PC-3 (cell line): Measurements from ENCODE around the gene DUSP22. TPM values are rescaled to one million over a fixed set of nuclear protein-coding genes. Genes with fewer than 3 reads are reported as not detected.

Experiments
- ATAC-seq: fragments of 200-7000 bp; cut with Tn5 transposase; 2 replicates; pipeline ENCODE4 v1.9.1; 2020; ENCODE audit warnings: mild to moderate bottlenecking, moderate library complexity
- BruUV-seq: library from RNA; stranded (reverse); fragments of 400-500 nt; replicated peaks from 2 replicates; lab custom pipeline; 2021; lab: Mats Ljungman, UMichigan
- CTCF ChIA-PET: fragments of 300-600 bp; sonication (Branson Sonifier 250); formaldehyde crosslinking; loops from one replicate; lab custom pipeline; 2022; ENCODE audit warnings: antibody characterized with exemption; lab: Charles Lee
- POLR2A ChIA-PET: fragments of 300-600 bp; sonication (Branson Sonifier 250); formaldehyde crosslinking; loops from one replicate; lab custom pipeline; 2022; ENCODE audit warnings: antibody characterized with exemption; ENCODE audit not compliant: unreplicated experiment; lab: Charles Lee
- DNase-seq: peaks from one replicate; pipeline ENCODE4 v3.0.0-alpha.2; 2015
- H2AFZ ChIP-seq: fragments of 300-600 bp; sonication (generic); 2 replicates; pipeline ENCODE4 v1.6.0; 2016; ENCODE audit warnings: antibody characterized with exemption, low read length
- H3F3A ChIP-seq: fragments of 300-600 bp; sonication (generic); one replicate; pipeline ENCODE4 v1.6.0; 2017; ENCODE audit warnings: antibody characterized with exemption, low read length, control low read depth, mild to moderate bottlenecking; ENCODE audit not compliant: unreplicated experiment
- H3K27ac ChIP-seq: fragments of 300-600 bp; sonication (generic); 2 replicates; pipeline ENCODE4 v1.5.1; 2016; ENCODE audit warnings: mild to moderate bottlenecking, low read length
- H3K27me3 ChIP-seq: fragments of 300-600 bp; sonication (generic); 2 replicates; pipeline ENCODE4 v1.6.1; 2016; ENCODE audit warnings: low read length, mixed read lengths
- H3K36me3 ChIP-seq: fragments of 300-600 bp; sonication (generic); 2 replicates; pipeline ENCODE4 v1.6.1; 2016; ENCODE audit warnings: low read depth, mixed run types, low read length, mixed read lengths
- H3K4me1 ChIP-seq: fragments of 300-600 bp; sonication (generic); 2 replicates; pipeline ENCODE4 v1.5.1; 2016; ENCODE audit warnings: low read length; ENCODE audit not compliant: insufficient read depth
- H3K4me2 ChIP-seq: fragments of 300-600 bp; sonication (generic); 2 replicates; pipeline ENCODE4 v1.6.0; 2016; ENCODE audit warnings: low read length
- H3K4me3 ChIP-seq: fragments of 300-600 bp; sonication (generic); 2 replicates; pipeline ENCODE4 v1.5.1; 2016; ENCODE audit warnings: mild to moderate bottlenecking, low read length, mixed read lengths
- H3K79me2 ChIP-seq: fragments of 300-600 bp; sonication (generic); 2 replicates; pipeline ENCODE4 v1.6.1; 2017; ENCODE audit warnings: low read length, mixed read lengths
- H3K9ac ChIP-seq: fragments of 300-600 bp; sonication (generic); 2 replicates; pipeline ENCODE4 v1.6.0; 2016; ENCODE audit warnings: mild to moderate bottlenecking, low read length
- H3K9me2 ChIP-seq: fragments of 300-600 bp; sonication (generic); replicated peaks from 2 replicates; pipeline ENCODE4 v1.6.1; 2016; ENCODE audit warnings: mixed run types, low read length, mixed read lengths
- H3K9me3 ChIP-seq: fragments of 300-600 bp; sonication (generic); 2 replicates; pipeline ENCODE4 v1.6.1; 2016; ENCODE audit warnings: low read length, mixed read lengths
- H4K20me1 ChIP-seq: fragments of 300-600 bp; sonication (generic); 2 replicates; pipeline ENCODE4 v1.6.1; 2016; ENCODE audit warnings: low read length, mixed read lengths
- EZH2 ChIP-seq: fragments of 300-600 bp; sonication (generic); IDR thresholded peaks from one replicate; pipeline ENCODE4 v1.6.1; 2017; ENCODE audit warnings: antibody characterized with exemption, mild to moderate bottlenecking, low read length; ENCODE audit not compliant: unreplicated experiment
- EZH2phosphoT487 ChIP-seq: fragments of 300-600 bp; sonication (generic); IDR thresholded peaks from 2 replicates; pipeline ENCODE4 v1.6.1; 2018; ENCODE audit warnings: mild to moderate bottlenecking, antibody characterized with exemption, low read length, borderline replicate concordance
- intact Hi-C: fragments of 100-400 bp; cut with micrococcal nuclease; formaldehyde crosslinking; loops from 2 replicates; pipeline ENCODE4 v1.9.0; 2023
- total RNA-seq: library from RNA; depleted of rRNA; stranded (reverse); fragments of >200 nt; gene quantifications from 2 replicates; pipeline ENCODE4 v1.2.3, GENCODE V29; 2014
- TF ChIP-seq, protein P1 (sequence below): fragments of 300-600 bp; sonication (generic); conservative IDR thresholded peaks from 2 replicates; pipeline ENCODE4 v1.5.1; 2017; ENCODE audit warnings: antibody characterized with exemption, low read depth, mild to moderate bottlenecking, low read length

The DUSP22 gene
- total RNA-seq, 1 experiment from 2014 or later: 37.8 TPM

DNA sequence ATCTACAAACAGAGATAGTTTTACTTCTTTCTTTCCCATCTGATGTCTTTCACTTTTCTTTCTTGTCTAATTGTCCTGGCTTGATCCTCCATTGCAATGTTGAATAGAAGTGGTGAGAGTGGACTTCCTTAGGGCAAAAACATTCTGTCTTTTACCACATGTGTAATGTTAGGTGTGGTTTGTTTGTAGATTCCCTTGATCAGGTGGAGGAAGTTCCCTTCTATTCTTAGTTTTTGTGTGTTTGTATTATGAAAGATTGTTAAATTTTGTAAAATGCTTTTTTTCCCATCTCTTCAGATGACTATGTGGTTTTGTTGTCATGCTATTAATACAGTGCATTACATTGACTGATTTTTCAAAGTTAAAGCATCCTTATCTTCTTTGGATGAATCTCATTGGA lies 41.6 kb upstream of the DUSP22 start:
- POLR2A ChIA-PET: no interaction called here
- intact Hi-C loops: no loop called here
- no peak overlapping the region for H3K27ac ChIP-seq
- no peaks in the 10 kb centered on the region for H3K9me2 ChIP-seq
- H3K27me3 ChIP-seq: no peaks in the 10 kb centered on the region
- ATAC-seq (no peak), DNase-seq (no peak)
- H3K9me3 ChIP-seq: no peaks in the 10 kb centered on the region
- H4K20me1 ChIP-seq: no peaks in the 10 kb centered on the region
- no peak overlapping the region for H2AFZ ChIP-seq
- no TSS peak for BruUV-seq
- CTCF ChIA-PET: no interaction called here
- no peak for TF ChIP-seq EZH2
- TF ChIP-seq EZH2phosphoT487: no peak
- TF ChIP-seq, protein P1, sequence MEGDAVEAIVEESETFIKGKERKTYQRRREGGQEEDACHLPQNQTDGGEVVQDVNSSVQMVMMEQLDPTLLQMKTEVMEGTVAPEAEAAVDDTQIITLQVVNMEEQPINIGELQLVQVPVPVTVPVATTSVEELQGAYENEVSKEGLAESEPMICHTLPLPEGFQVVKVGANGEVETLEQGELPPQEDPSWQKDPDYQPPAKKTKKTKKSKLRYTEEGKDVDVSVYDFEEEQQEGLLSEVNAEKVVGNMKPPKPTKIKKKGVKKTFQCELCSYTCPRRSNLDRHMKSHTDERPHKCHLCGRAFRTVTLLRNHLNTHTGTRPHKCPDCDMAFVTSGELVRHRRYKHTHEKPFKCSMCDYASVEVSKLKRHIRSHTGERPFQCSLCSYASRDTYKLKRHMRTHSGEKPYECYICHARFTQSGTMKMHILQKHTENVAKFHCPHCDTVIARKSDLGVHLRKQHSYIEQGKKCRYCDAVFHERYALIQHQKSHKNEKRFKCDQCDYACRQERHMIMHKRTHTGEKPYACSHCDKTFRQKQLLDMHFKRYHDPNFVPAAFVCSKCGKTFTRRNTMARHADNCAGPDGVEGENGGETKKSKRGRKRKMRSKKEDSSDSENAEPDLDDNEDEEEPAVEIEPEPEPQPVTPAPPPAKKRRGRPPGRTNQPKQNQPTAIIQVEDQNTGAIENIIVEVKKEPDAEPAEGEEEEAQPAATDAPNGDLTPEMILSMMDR: no peak
- no peak overlapping the region for H3K9ac ChIP-seq
- H3F3A ChIP-seq: no peaks in the 10 kb centered on the region
- no peak overlapping the region for H3K4me3 ChIP-seq
- H3K4me2 ChIP-seq: no peak overlapping the region
- no peaks in the 10 kb centered on the region for H3K79me2 ChIP-seq
- peaks cover 13% of the 10 kb centered on the region; the same call in 1 of the 2 replicates for H3K4me1 ChIP-seq
- no peaks in the 10 kb centered on the region for H3K36me3 ChIP-seq

DNA sequence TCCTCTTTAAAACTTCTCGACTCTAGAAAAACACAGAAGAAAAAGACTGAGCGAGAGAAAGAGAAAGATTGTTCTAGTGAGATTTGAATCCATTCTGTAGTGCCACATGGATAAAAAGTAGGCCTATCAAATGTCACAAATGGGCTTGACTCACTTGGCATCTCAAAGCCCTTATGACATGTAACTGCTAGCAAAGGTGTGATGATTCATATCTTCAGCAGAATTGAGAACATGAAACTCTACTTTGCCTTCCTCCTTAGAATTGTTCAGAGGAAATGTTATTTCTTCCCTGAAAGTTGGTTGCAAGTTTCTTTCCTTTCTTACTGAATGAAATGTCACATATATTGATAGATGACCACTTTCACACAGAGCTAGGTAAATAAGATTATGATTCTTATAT lies 40.4 kb upstream of the DUSP22 start:
- no TSS peak for BruUV-seq
- H2AFZ ChIP-seq: no peak overlapping the region
- no peaks in the 10 kb centered on the region for H4K20me1 ChIP-seq
- H3F3A ChIP-seq: no peaks in the 10 kb centered on the region
- H3K4me2 ChIP-seq: peak overlapping the region; percentile 16; the same call in 1 of the 2 replicates
- intact Hi-C loops: no loop called here
- no peak overlapping the region for H3K9ac ChIP-seq
- 0 out of 2 replicates have a peak overlapping the region, but pooled peaks have one; percentile 8 for H3K27ac ChIP-seq
- DNase-seq (peak; percentile 73), ATAC-seq (peak; percentile 64)
- no peaks in the 10 kb centered on the region for H3K27me3 ChIP-seq
- ChIA-PET CTCF (no interaction called here), POLR2A (no interaction called here)
- no peaks in the 10 kb centered on the region for H3K9me2 ChIP-seq
- H3K36me3 ChIP-seq: no peaks in the 10 kb centered on the region
- no peaks in the 10 kb centered on the region for H3K79me2 ChIP-seq
- H3K4me1 ChIP-seq: peaks cover 13% of the 10 kb centered on the region; the same call in 1 of the 2 replicates
- TF ChIP-seq EZH2phosphoT487 (no peak), EZH2 (no peak)
- TF ChIP-seq, protein P1: no peak
- H3K9me3 ChIP-seq: no peaks in the 10 kb centered on the region
- no peak overlapping the region for H3K4me3 ChIP-seq

DNA sequence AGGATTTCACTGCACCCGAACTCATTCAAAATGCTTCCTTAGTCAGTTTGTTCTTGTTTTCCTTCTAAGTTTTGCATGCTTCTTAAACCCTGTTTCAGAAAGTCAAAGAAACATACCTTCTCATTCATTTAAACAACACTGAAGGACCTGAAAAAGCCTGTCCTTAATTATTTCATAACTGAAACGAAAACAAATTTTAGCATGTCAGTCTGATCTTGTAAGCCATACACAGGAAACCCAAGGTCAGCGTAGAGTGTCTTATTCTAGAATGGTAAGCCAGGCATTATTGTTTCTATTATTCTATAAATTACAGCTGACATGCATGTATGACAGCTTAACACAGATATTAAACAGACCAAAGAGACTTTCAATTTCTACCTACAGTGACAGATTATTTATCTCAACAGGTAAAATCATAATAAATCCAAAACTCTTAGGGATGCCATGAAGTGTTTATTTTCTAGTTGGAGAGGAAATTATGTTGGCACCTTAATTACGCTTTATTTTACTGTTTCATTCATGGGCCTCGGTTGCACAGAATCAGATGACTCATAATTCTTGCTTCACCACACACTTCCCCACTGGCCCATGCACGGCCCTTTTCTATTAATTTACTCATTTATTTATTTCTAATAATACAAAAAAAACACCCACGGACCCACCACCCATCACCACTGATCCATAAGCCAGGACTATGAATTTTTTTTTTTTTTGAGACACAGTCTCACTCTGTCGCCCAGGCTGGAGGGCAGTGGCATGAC lies 39.3 kb upstream of the DUSP22 start:
- no peak overlapping the region for H3K27ac ChIP-seq
- H3F3A ChIP-seq: no peaks in the 10 kb centered on the region
- TF ChIP-seq EZH2phosphoT487 (no peak), EZH2 (no peak)
- TF ChIP-seq, protein P1: no peak
- H3K4me1 ChIP-seq: peaks cover 13% of the 10 kb centered on the region; the same call in 1 of the 2 replicates
- no peaks in the 10 kb centered on the region for H3K9me3 ChIP-seq
- no peak overlapping the region for H3K9ac ChIP-seq
- no peaks in the 10 kb centered on the region for H3K79me2 ChIP-seq
- intact Hi-C loops: no loop called here
- H3K4me2 ChIP-seq: no peak overlapping the region
- no peak for ATAC-seq
- H3K9me2 ChIP-seq: no peaks in the 10 kb centered on the region
- ChIA-PET POLR2A (no interaction called here), CTCF (no interaction called here)
- H2AFZ ChIP-seq: no peak overlapping the region
- H3K4me3 ChIP-seq: no peak overlapping the region
- no peaks in the 10 kb centered on the region for H3K36me3 ChIP-seq
- no peaks in the 10 kb centered on the region for H4K20me1 ChIP-seq
- H3K27me3 ChIP-seq: no peaks in the 10 kb centered on the region
- no peak for DNase-seq
- BruUV-seq: no TSS peak
